ENCODE data around the gene PRKCE. TPM values are rescaled to one million over a fixed set of nuclear protein-coding genes. Genes with fewer than 3 reads are reported as not detected.

PRKCE gene
- total and polyA plus RNA-seq, 2 experiments from 2014 or later: 9.6 to 11.9 TPM

GRCh38 chr2:45879936-45880335, 228.5 kb downstream of the PRKCE start:
- no peak for DNase-seq (ENCODE audit: low spot score)

DNA sequence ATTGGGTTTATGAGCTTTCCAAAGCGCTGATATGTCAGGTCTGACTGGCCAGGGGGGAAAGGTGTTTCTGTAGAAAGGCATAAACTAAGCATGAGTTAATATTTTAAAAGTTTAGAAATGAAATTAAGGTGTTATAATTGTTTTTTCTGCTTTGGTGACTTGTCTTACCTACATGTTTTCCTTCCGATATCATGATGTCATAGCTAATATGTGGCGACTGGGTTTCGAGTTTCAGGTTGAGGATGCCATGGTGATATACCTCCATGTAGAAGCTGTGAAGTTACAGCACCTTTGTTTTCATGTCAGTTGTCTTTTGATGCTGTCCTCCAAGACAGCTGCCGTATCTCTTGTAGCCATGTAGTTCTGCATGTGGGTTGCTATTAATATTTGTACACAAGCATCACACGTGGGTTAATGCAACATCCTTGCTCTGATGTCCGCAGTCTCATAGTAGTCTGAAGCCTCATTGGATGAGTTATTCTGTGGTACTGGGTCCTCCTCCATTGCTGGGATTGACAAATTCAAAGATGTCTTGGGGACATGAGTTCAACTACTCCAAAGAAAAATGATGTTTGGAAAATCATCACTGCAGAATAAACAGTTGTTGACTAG, 230.6 kb downstream of the PRKCE start:
- H3K36me3 ChIP-seq (replicated peaks; ENCODE audit: insufficient read depth, low read depth): no peaks in the 10 kb centered on the region
- no peak for DNase-seq (ENCODE audit: low spot score)
- no peak for TF ChIP-seq EZH2 (IDR thresholded peaks at IDR 0.05; ENCODE audit: borderline replicate concordance)
- TF ChIP-seq CTCF (IDR thresholded peaks at IDR 0.05; ENCODE audit: poor library complexity): no peak
- TF ChIP-seq EZH2phosphoT487 (IDR thresholded peaks at IDR 0.05; ENCODE audit: low read depth, severe bottlenecking, unreplicated experiment): no peak
- no peak overlapping the region for H3K4me3 ChIP-seq
- no peak overlapping the region for H2AFZ ChIP-seq
- H3K27me3 ChIP-seq: no peaks in the 10 kb centered on the region
- H3K9me3 ChIP-seq (ENCODE audit: low read depth): no peaks in the 10 kb centered on the region
- H4K20me1 ChIP-seq (ENCODE audit: insufficient read depth, poor library complexity, severe bottlenecking): no peaks in the 10 kb centered on the region
- no peak overlapping the region for H3K4me2 ChIP-seq
- no peaks in the 10 kb centered on the region for H3K9me2 ChIP-seq (replicated peaks; ENCODE audit: insufficient read depth)
- no peak overlapping the region for H3K27ac ChIP-seq
- no peaks in the 10 kb centered on the region for H3K79me2 ChIP-seq
- H3K4me1 ChIP-seq (ENCODE audit: insufficient read depth): peaks cover 29% of the 10 kb centered on the region
- 93% methylated on average over 7 of the region's 7 CpGs for WGBS (ENCODE audit: low lambda C conversion rate, missing lambda C conversion rate)

More at GRCh38 chr2:45879936-45880335, 228.5 kb downstream of the PRKCE start:
- H3K27ac ChIP-seq: no peak overlapping the region
- H3K9me3 ChIP-seq (ENCODE audit: low read depth): peaks cover 13% of the 10 kb centered on the region
- H3K4me2 ChIP-seq: no peak overlapping the region
- no peak for TF ChIP-seq EZH2 (IDR thresholded peaks at IDR 0.05; ENCODE audit: borderline replicate concordance)
- no peak for TF ChIP-seq EZH2phosphoT487 (IDR thresholded peaks at IDR 0.05; ENCODE audit: low read depth, severe bottlenecking, unreplicated experiment)
- TF ChIP-seq CTCF (IDR thresholded peaks at IDR 0.05; ENCODE audit: poor library complexity): no peak
- no peak overlapping the region for H2AFZ ChIP-seq
- H3K9me2 ChIP-seq (replicated peaks; ENCODE audit: insufficient read depth): no peaks in the 10 kb centered on the region
- H3K4me3 ChIP-seq: no peak overlapping the region
- H3K79me2 ChIP-seq: no peaks in the 10 kb centered on the region
- peaks cover 17% of the 10 kb centered on the region for H3K4me1 ChIP-seq (ENCODE audit: insufficient read depth)
- WGBS (ENCODE audit: low lambda C conversion rate, missing lambda C conversion rate): 97% methylated on average over 2 of the region's 2 CpGs
- H3K27me3 ChIP-seq: no peaks in the 10 kb centered on the region
- H3K36me3 ChIP-seq (replicated peaks; ENCODE audit: insufficient read depth, low read depth): no peaks in the 10 kb centered on the region
- H4K20me1 ChIP-seq (ENCODE audit: insufficient read depth, poor library complexity, severe bottlenecking): no peaks in the 10 kb centered on the region

GRCh38 chr2:45882707-45883602, 231.5 kb downstream of the PRKCE start:
- DNase-seq (ENCODE audit: low spot score): peak; percentile 35
- Histone ChIP-seq H3K9me3 (ENCODE audit: low read depth) (no peaks in the 10 kb centered on the region), H4K20me1 (ENCODE audit: insufficient read depth, poor library complexity, severe bottlenecking) (no peaks in the 10 kb centered on the region), H3K79me2 (no peaks in the 10 kb centered on the region), H3K27me3 (no peaks in the 10 kb centered on the region), H3K9me2 (replicated peaks; ENCODE audit: insufficient read depth) (no peaks in the 10 kb centered on the region), H2AFZ (no peak overlapping the region), H3K36me3 (replicated peaks; ENCODE audit: insufficient read depth, low read depth) (no peaks in the 10 kb centered on the region), H3K4me3 (no peak overlapping the region), H3K4me2 (peak overlapping the region; percentile 42), H3K4me1 (ENCODE audit: insufficient read depth) (peaks cover 30% of the 10 kb centered on the region), H3K27ac (peak overlapping the region; percentile 38)
- TF ChIP-seq EZH2 (IDR thresholded peaks at IDR 0.05; ENCODE audit: borderline replicate concordance): no peak
- TF ChIP-seq CTCF (IDR thresholded peaks at IDR 0.05; ENCODE audit: poor library complexity): no peak
- no peak for TF ChIP-seq EZH2phosphoT487 (IDR thresholded peaks at IDR 0.05; ENCODE audit: low read depth, severe bottlenecking, unreplicated experiment)
- WGBS (ENCODE audit: low lambda C conversion rate, missing lambda C conversion rate): 50% methylated on average over 21 of the region's 21 CpGs
